Fibroblast of lung (primary cell): ENCODE results near the gene CHST4.

ENCODE experiments used
- EZH2 ChIP-seq: IDR thresholded peaks from 2 replicates; pipeline ENCODE4 v1.5.1; 2012; ENCODE audit warnings: low read length, control low read depth, mild to moderate bottlenecking; ENCODE audit errors: missing control alignments
- TF ChIP-seq, protein P1 (sequence below), 2 donors: IDR thresholded peaks in 1 of 2; conservative IDR thresholded peaks in 1 of 2; 1 replicate in 1 of 2; 2 replicates in 1 of 2; pipeline ENCODE4 v1.5.1; 2011 to 2012; ENCODE audit warnings: low read length in 2 of 2, control low read depth in 1 of 2, inconsistent platforms in 1 of 2, low read depth in 1 of 2, mild to moderate bottlenecking in 1 of 2

DNA sequence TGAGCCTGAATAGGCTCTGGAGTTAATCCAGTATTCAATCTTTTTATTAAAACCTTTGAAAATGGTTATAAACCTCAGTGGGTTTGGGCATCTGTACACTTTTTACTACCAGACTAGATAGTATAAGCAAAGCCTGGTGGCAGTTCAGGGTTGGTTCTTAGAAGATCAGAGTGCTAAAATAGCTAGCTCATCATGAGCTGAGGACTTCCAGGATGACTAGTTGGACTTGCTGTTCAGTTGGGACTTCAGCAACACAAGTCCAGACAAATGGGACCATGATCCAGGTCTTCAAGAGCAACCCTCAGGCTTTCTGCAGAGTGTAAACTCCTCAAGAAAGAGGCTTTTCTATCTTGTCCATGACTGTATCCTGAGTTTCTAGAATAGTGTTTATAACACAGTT is 35.9 kb upstream of the CHST4 start:
- TF ChIP-seq, protein P1, sequence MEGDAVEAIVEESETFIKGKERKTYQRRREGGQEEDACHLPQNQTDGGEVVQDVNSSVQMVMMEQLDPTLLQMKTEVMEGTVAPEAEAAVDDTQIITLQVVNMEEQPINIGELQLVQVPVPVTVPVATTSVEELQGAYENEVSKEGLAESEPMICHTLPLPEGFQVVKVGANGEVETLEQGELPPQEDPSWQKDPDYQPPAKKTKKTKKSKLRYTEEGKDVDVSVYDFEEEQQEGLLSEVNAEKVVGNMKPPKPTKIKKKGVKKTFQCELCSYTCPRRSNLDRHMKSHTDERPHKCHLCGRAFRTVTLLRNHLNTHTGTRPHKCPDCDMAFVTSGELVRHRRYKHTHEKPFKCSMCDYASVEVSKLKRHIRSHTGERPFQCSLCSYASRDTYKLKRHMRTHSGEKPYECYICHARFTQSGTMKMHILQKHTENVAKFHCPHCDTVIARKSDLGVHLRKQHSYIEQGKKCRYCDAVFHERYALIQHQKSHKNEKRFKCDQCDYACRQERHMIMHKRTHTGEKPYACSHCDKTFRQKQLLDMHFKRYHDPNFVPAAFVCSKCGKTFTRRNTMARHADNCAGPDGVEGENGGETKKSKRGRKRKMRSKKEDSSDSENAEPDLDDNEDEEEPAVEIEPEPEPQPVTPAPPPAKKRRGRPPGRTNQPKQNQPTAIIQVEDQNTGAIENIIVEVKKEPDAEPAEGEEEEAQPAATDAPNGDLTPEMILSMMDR (conservative IDR thresholded peaks at IDR 0.05 in 1 of 2, IDR thresholded peaks at IDR 0.05 in 1 of 2; ENCODE audit: low read depth in 1 of 2, low read length in 2 of 2) = no peak
- TF ChIP-seq EZH2 = no peak
